B cell (primary cell): Measurements from ENCODE around the gene FAM210B. TPM values are rescaled to one million over a fixed set of nuclear protein-coding genes. Genes with fewer than 3 reads are reported as not detected.

ENCODE experiments used
- ATAC-seq: fragments of 200-7000 bp; cut with Tn5 transposase; one replicate; pipeline ENCODE4 v1.10.0; 2021; ENCODE audit warnings: low read depth, mild to moderate bottlenecking, moderate number of reproducible peaks, moderate library complexity
- CTCF ChIA-PET: fragments of 350-600 bp; sonication (Branson Sonifier 250); formaldehyde crosslinking; loops from one replicate; lab custom pipeline; 2021; ENCODE audit warnings: antibody characterized with exemption, inconsistent platforms; lab: Charles Lee
- POLR2A ChIA-PET: fragments of 350-600 bp; sonication (Branson Sonifier 250); formaldehyde crosslinking; loops from one replicate; lab custom pipeline; 2021; ENCODE audit warnings: antibody characterized with exemption; lab: Charles Lee
- DNase-seq: peaks from one replicate; pipeline ENCODE4 v3.0.0; 2013
- H2AFZ ChIP-seq: 2 replicates; pipeline ENCODE4 v1.6.1; 2012; ENCODE audit warnings: mild to moderate bottlenecking, low read depth, low read length; ENCODE audit not compliant: insufficient read depth, poor library complexity, severe bottlenecking
- H3K27ac ChIP-seq, 2 donors: 1 replicate in 1 of 2; 2 replicates in 1 of 2; pipeline ENCODE4 v1.5.1; 2012 to 2013; ENCODE audit warnings: low read length in 2 of 2, mild to moderate bottlenecking in 2 of 2, moderate library complexity in 1 of 2
- H3K27me3 ChIP-seq, 4 experiments: fragments of 200-600 bp in 1 of 4; sonication (generic) in 1 of 4; replicated peaks in 1 of 4; 1 replicate in 2 of 4; 2 replicates in 2 of 4; pipeline versions ENCODE4 v1.6.1 to v1.7.0; 2013 to 2016; ENCODE audit warnings: low read length in 3 of 4, mild to moderate bottlenecking in 2 of 4, mixed read lengths in 1 of 4, moderate library complexity in 1 of 4; ENCODE audit not compliant: insufficient read depth in 4 of 4, control insufficient read depth in 3 of 4; ENCODE audit errors: control extremely low read depth in 1 of 4
- H3K36me3 ChIP-seq, 2 experiments: replicated peaks in 1 of 2; 1 replicate in 1 of 2; 2 replicates in 1 of 2; pipeline versions ENCODE4 v1.6.1 to v1.7.1; 2013; ENCODE audit warnings: low read length in 1 of 2; ENCODE audit not compliant: insufficient read depth in 2 of 2, control insufficient read depth in 1 of 2; ENCODE audit errors: control extremely low read depth in 1 of 2, extremely low read depth in 1 of 2
- H3K4me1 ChIP-seq, 2 donors: fragments of 200-600 bp in 1 of 2; sonication (generic) in 1 of 2; 1 replicate in 1 of 2; 2 replicates in 1 of 2; pipeline versions ENCODE4 v1.5.1 to v1.6.1; 2013 to 2017; ENCODE audit warnings: low read length in 2 of 2; ENCODE audit not compliant: control insufficient read depth in 2 of 2, insufficient read depth in 2 of 2
- H3K4me2 ChIP-seq: replicated peaks from 2 replicates; pipeline ENCODE3; 2012; ENCODE audit warnings: mild to moderate bottlenecking, low read depth, low read length; ENCODE audit not compliant: poor library complexity, severe bottlenecking
- H3K4me3 ChIP-seq, 5 experiments: fragments of 200-600 bp in 1 of 5; sonication (generic) in 1 of 5; 1 replicate in 3 of 5; 2 replicates in 2 of 5; pipeline versions ENCODE4 v1.5.1 to v1.7.0; 2011 to 2016; ENCODE audit warnings: low read length in 4 of 5, mild to moderate bottlenecking in 4 of 5, low read depth in 2 of 5, control low read depth in 1 of 5, moderate library complexity in 1 of 5; ENCODE audit not compliant: insufficient read depth in 1 of 5; ENCODE audit errors: control extremely low read depth in 1 of 5, extremely low read depth in 1 of 5
- H3K79me2 ChIP-seq: fragments of 200-600 bp; sonication (generic); one replicate; pipeline ENCODE4 v1.6.0; 2016; ENCODE audit warnings: low read length; ENCODE audit not compliant: control insufficient read depth, insufficient read depth
- H3K9ac ChIP-seq: fragments of 200-600 bp; sonication (generic); 2 replicates; pipeline ENCODE4 v1.6.1; 2017; ENCODE audit warnings: mild to moderate bottlenecking, low read length, moderate library complexity
- H3K9me3 ChIP-seq, 3 donors: one replicate each; pipeline versions ENCODE4 v1.6.1 to v1.7.1; 2013; ENCODE audit warnings: low read length in 2 of 3; ENCODE audit not compliant: control insufficient read depth in 2 of 3, insufficient read depth in 1 of 3; ENCODE audit errors: control extremely low read depth in 1 of 3
- H4K20me1 ChIP-seq: 2 replicates; pipeline ENCODE4 v1.6.0; 2012; ENCODE audit warnings: mild to moderate bottlenecking, low read length; ENCODE audit not compliant: insufficient read depth, control insufficient read depth, poor library complexity, severe bottlenecking
- H3K27ac Mint-ChIP-seq: one replicate; pipeline ENCODE4 v1.8.0; 2021; ENCODE audit warnings: mixed read lengths
- H3K27me3 Mint-ChIP-seq: one replicate; pipeline ENCODE4 v1.8.0; 2021; ENCODE audit warnings: mixed read lengths
- H3K4me1 Mint-ChIP-seq: one replicate; pipeline ENCODE4 v1.8.0; 2021; ENCODE audit warnings: mixed read lengths
- H3K4me3 Mint-ChIP-seq: one replicate; pipeline ENCODE4 v1.8.0; 2021; ENCODE audit warnings: mixed read lengths
- H3K9me3 Mint-ChIP-seq: one replicate; pipeline ENCODE4 v1.8.0; 2022; ENCODE audit warnings: mixed read lengths; ENCODE audit not compliant: insufficient read depth
- CTCF ChIP-seq: fragments of 200-600 bp; IDR thresholded peaks from one replicate; pipeline ENCODE4 v1.8.0; 2022; ENCODE audit warnings: antibody characterized with exemption, mild to moderate bottlenecking
- EZH2 ChIP-seq: IDR thresholded peaks from 2 replicates; pipeline ENCODE4 v1.6.1; 2012; ENCODE audit warnings: borderline replicate concordance, low read depth, mild to moderate bottlenecking, moderate library complexity, low read length; ENCODE audit not compliant: insufficient read depth, poor library complexity, severe bottlenecking
- WGBS: methylation state at CpG from one replicate; pipeline ENCODE4 v1.1.5; 2013; ENCODE audit warnings: missing lambda C conversion rate; ENCODE audit not compliant: insufficient coverage; 5-methylcytosine and 5-hydroxymethylcytosine counted together
- intact Hi-C: fragments of 100-400 bp; cut with micrococcal nuclease; formaldehyde crosslinking; loops from one replicate; pipeline ENCODE4 v1.10.0; 2022
- polyA minus RNA-seq: library from RNA; depleted of rRNA, polyadenylated mRNA; stranded (reverse); fragments of >200 nt; gene quantifications from 2 replicates; pipeline ENCODE4 v1.2.3, GENCODE V29; 2012
- polyA plus RNA-seq: library from polyadenylated mRNA; depleted of rRNA; stranded (reverse); fragments of >200 nt; gene quantifications from 2 replicates; pipeline ENCODE4 v1.2.3, GENCODE V29; 2012
- total RNA-seq, 2 donors: library from RNA; stranded (reverse); fragments of 120-200 nt in 1 of 2; gene quantifications; 1 replicate in 1 of 2; 2 replicates in 1 of 2; pipeline versions ENCODE4 v1.2.3 to v1.2.4, GENCODE V29; 2013 to 2022

Gene FAM210B
- total RNA-seq (10.5 and 13.6 TPM in 2 replicates), polyA plus RNA-seq (3.9 and 4.0 TPM in 2 replicates), polyA minus RNA-seq (4.4 and 5.9 TPM in 2 replicates)
- 11.8 TPM for total RNA-seq (2013)

GRCh38 chr20:56358600-56359211 is at the start of gene FAM210B:
FAM210B (plus strand) TSS chr20:56358974; CDS start chr20:56359006, 32 bp downstream.
- ATAC-seq, result peak; percentile 99
- Histone ChIP-seq H3K9me3 (no peaks in the 10 kb centered on the region), H3K9ac (peak within 1 kb of the TSS; percentile 80), H3K27me3 (no peaks in the 10 kb centered on the region), H4K20me1 (no peaks in the 10 kb centered on the region), H3K36me3 (no peaks in the 10 kb centered on the region), H3K27ac (no peak within 1 kb of the TSS), H2AFZ (peak within 1 kb of the TSS; percentile 95), H3K4me1 (peaks cover 0 to 15% of the 10 kb centered on the region in 2 donors), H3K4me2 (peak within 1 kb of the TSS; percentile 98), H3K79me2 (no peaks in the 10 kb centered on the region), H3K4me3 (peak within 1 kb of the TSS; percentile 44 to 91 (median 62))
- no peaks in the 10 kb centered on the region for H3K27me3 Mint-ChIP-seq
- TF ChIP-seq CTCF (no peak), EZH2 (no peak)
- under 1% methylated on average over 63 of the region's 63 CpGs for WGBS
- POLR2A ChIA-PET, result interaction anchor here (1.1 kb wide), 1 partner anchor 33 kb away, joined by 3 read pairs; the partner anchor contains the start of genes AURKA and CSTF1
- H3K27ac Mint-ChIP-seq, result peak within 1 kb of the TSS; percentile 37
- no peaks in the 10 kb centered on the region for H3K9me3 Mint-ChIP-seq
- intact Hi-C loops, result loop anchor here (1.0 kb wide), 2 partner anchors 34 to 110 kb away; partner anchors contain the start of genes AURKA, CSTF1 and RTF2
- CTCF ChIA-PET, result interaction anchor here (0.8 to 0.9 kb wide), 2 partner anchors 33 to 191 kb away, joined by 3 to 5 read pairs; partner anchors contain the start of genes AURKA and CSTF1
- DNase-seq, result peak; percentile 85
- H3K4me1 Mint-ChIP-seq, result peaks cover 14% of the 10 kb centered on the region
- H3K4me3 Mint-ChIP-seq, result peak within 1 kb of the TSS; percentile 89

- CTCF ChIA-PET, result no interaction called here
- intact Hi-C loops, result no loop called here
- Histone ChIP-seq H3K4me1 (no peaks in the 10 kb centered on the region), H2AFZ (no peak overlapping the region), H3K79me2 (no peaks in the 10 kb centered on the region), H3K9ac (no peak overlapping the region), H4K20me1 (no peaks in the 10 kb centered on the region), H3K27me3 (peaks cover 0 to 3% (median 0%) of the 10 kb centered on the region in 4 experiments), H3K4me3 (no peak overlapping the region), H3K36me3 (no peaks in the 10 kb centered on the region), H3K9me3 (peaks cover 0 to 2% (median 0%) of the 10 kb centered on the region in 3 donors), H3K4me2 (no peak overlapping the region), H3K27ac (no peak overlapping the region)
- Mint-ChIP-seq H3K27ac (no peak overlapping the region), H3K27me3 (peaks cover 5% of the 10 kb centered on the region), H3K9me3 (peaks cover 5% of the 10 kb centered on the region), H3K4me3 (no peak overlapping the region), H3K4me1 (no peaks in the 10 kb centered on the region)
- no peak for DNase-seq
- WGBS, result 73% methylated on average over 7 of the region's 8 CpGs
- no peak for ATAC-seq
- POLR2A ChIA-PET, result no interaction called here
- TF ChIP-seq EZH2, result no peak
- TF ChIP-seq CTCF, result no peak
Measured at GRCh38 chr20:56316051-56316450, 42.7 kb upstream of the FAM210B start.
